Measurements from ENCODE around the gene GRIN1. TPM values are rescaled to one million over a fixed set of nuclear protein-coding genes. Genes with fewer than 3 reads are reported as not detected.
A peak's percentile ranks its signal among the peaks of the same experiment; 100 is the strongest.

GRIN1 gene
- total and polyA plus RNA-seq, 2 of the 13 experiments (the other 11 are each of a cell fraction or from before 2014, with no cell fraction given), result 0.13 TPM; not detected in 1

GRCh38 chr9:137188490-137189296 lies 49.7 kb downstream of the GRIN1 start, which contains the start of the genes ANAPC2 and SSNA1 (continued):
- no peak for TF ChIP-seq SP1 (IDR thresholded peaks at IDR 0.05)
- TF ChIP-seq SP1 (CRISPR knock-in tag; IDR thresholded peaks at IDR 0.05), result peak; percentile 93
- no peak; the same call in 1 of the 2 replicates for TF ChIP-seq NCOR1 (IDR thresholded peaks at IDR 0.05; ENCODE audit: borderline replicate concordance, low read length)
- peak; percentile 98 for TF ChIP-seq HDAC2 (CRISPR knock-in tag; IDR thresholded peaks at IDR 0.05)
- peak; percentile 76; the same call in 1 of the 2 replicates for TF ChIP-seq RXRB (CRISPR knock-in tag; IDR thresholded peaks at IDR 0.05; ENCODE audit: borderline replicate concordance)
- 0 out of 2 replicates have a peak, but pooled peaks have one; percentile 64 for TF ChIP-seq ARID2 (CRISPR knock-in tag; IDR thresholded peaks at IDR 0.05; ENCODE audit: borderline replicate concordance)
- peak; percentile 86 for TF ChIP-seq TAF1 (CRISPR knock-in tag; IDR thresholded peaks at IDR 0.05)
- no peak; the same call in 1 of the 2 replicates for TF ChIP-seq HMGXB3 (CRISPR knock-in tag; IDR thresholded peaks at IDR 0.05; ENCODE audit: borderline replicate concordance)
- peak; percentile 98 for TF ChIP-seq ARID4A (CRISPR knock-in tag; IDR thresholded peaks at IDR 0.05; ENCODE audit: borderline replicate concordance)
- peak; percentile 80 for TF ChIP-seq NR2C2 (CRISPR knock-in tag; IDR thresholded peaks at IDR 0.05; ENCODE audit: borderline replicate concordance)
- TF ChIP-seq TBX2 (CRISPR knock-in tag; IDR thresholded peaks at IDR 0.05; ENCODE audit: borderline replicate concordance), result peak; percentile 84; the same call in 1 of the 2 replicates
- TF ChIP-seq ELF1 (CRISPR knock-in tag; IDR thresholded peaks at IDR 0.05), result peak; percentile 80
- TF ChIP-seq REL (CRISPR knock-in tag; conservative IDR thresholded peaks at IDR 0.05), result no peak
- 0 out of 2 replicates have a peak, but pooled peaks have one; percentile 59 for TF ChIP-seq ARHGAP35 (CRISPR knock-in tag; IDR thresholded peaks at IDR 0.05; ENCODE audit: borderline replicate concordance)
- peak; percentile 99 for TF ChIP-seq ZNF740 (CRISPR knock-in tag; IDR thresholded peaks at IDR 0.05)
- TF ChIP-seq ZNF382 (CRISPR knock-in tag; IDR thresholded peaks at IDR 0.05; ENCODE audit: borderline replicate concordance), result no peak
- TF ChIP-seq ZNF775 (CRISPR knock-in tag; IDR thresholded peaks at IDR 0.05; ENCODE audit: borderline replicate concordance), result no peak
- TF ChIP-seq POGZ (CRISPR knock-in tag; IDR thresholded peaks at IDR 0.05), result peak; percentile 92
- TF ChIP-seq ZNF784 (CRISPR knock-in tag; IDR thresholded peaks at IDR 0.05; ENCODE audit: borderline replicate concordance), result peak; percentile 95

All from HepG2 (cell line).